Muscle of arm (tissue), 12 donors: Measurements from ENCODE around the gene TDP1. TPM values are rescaled to one million over a fixed set of nuclear protein-coding genes. Genes with fewer than 3 reads are reported as not detected.

Source experiments
- DNase-seq: peaks from one replicate; pipeline ENCODE4 v3.0.0-alpha.2; 2013
- polyA plus RNA-seq, 12 donors: library from polyadenylated mRNA; unstranded; fragments of 120-200 nt; gene quantifications; one replicate each; pipeline ENCODE4 v1.2.1, GENCODE V29; 2013; ENCODE audit not compliant: insufficient read length in 12 of 12

Gene TDP1
- polyA plus RNA-seq, 12 donors: 7.7 to 35.9 (median 11.0) TPM; not detected in 1

- DNase-seq: no peak
These were observed 19.0 kb upstream of the TDP1 start for GRCh38 chr14:89936654-89937185.

GRCh38 chr14:89941830-89942377, 13.8 kb upstream of the TDP1 start:
- DNase-seq: no peak

- DNase-seq: no peak
These were observed 8.4 kb upstream of the TDP1 start for GRCh38 chr14:89947344-89947743.

GRCh38 chr14:89952576-89952975, 3.2 kb upstream of the TDP1 start:
- DNase-seq: no peak

- no peak for DNase-seq
These were observed 2.1 kb upstream of the TDP1 start for GRCh38 chr14:89953602-89954001.

- DNase-seq: peak; percentile 100
These were observed 1.4 kb upstream of the TDP1 start, which contains the start of gene EFCAB11 for GRCh38 chr14:89954070-89955021. EFCAB11 (minus strand) TSS chr14:89954730; CDS start chr14:89954660, 70 bp downstream.

GRCh38 chr14:89955022-89955744, 544 bp upstream of the TDP1 start:
- no peak for DNase-seq

- DNase-seq: no peak
These were observed 908 bp downstream of the TDP1 start for GRCh38 chr14:89956661-89957009.

- DNase-seq: no peak
These were observed 1.6 kb downstream of the TDP1 start for GRCh38 chr14:89957376-89957775.

GRCh38 chr14:89957791-89958190, 2.1 kb downstream of the TDP1 start:
- no peak for DNase-seq

GRCh38 chr14:89958966-89959365, 3.2 kb downstream of the TDP1 start:
- no peak for DNase-seq

GRCh38 chr14:89959853-89960445, 4.2 kb downstream of the TDP1 start:
- no peak for DNase-seq

GRCh38 chr14:89960914-89961313, 5.2 kb downstream of the TDP1 start:
- no peak for DNase-seq

- DNase-seq: no peak
These were observed 7.7 kb downstream of the TDP1 start for GRCh38 chr14:89963288-89963978.

- DNase-seq: no peak
These were observed 10.1 kb downstream of the TDP1 start for GRCh38 chr14:89965839-89966238.

GRCh38 chr14:89973234-89973823, 17.6 kb downstream of the TDP1 start:
- DNase-seq: peak; percentile 62

GRCh38 chr14:89977668-89978067, 21.9 kb downstream of the TDP1 start:
- no peak for DNase-seq

- DNase-seq: no peak
These were observed 22.9 kb downstream of the TDP1 start for GRCh38 chr14:89978656-89979055.

- DNase-seq: no peak
These were observed 27.6 kb downstream of the TDP1 start for GRCh38 chr14:89983375-89983774.

GRCh38 chr14:89986462-89987160, 30.9 kb downstream of the TDP1 start:
- no peak for DNase-seq
